ENCODE results near the gene SLN. TPM values are rescaled to one million over a fixed set of nuclear protein-coding genes. Genes with fewer than 3 reads are reported as not detected.

Gene SLN
- total RNA-seq, 2 experiments from 2014 or later, result not detected

DNA sequence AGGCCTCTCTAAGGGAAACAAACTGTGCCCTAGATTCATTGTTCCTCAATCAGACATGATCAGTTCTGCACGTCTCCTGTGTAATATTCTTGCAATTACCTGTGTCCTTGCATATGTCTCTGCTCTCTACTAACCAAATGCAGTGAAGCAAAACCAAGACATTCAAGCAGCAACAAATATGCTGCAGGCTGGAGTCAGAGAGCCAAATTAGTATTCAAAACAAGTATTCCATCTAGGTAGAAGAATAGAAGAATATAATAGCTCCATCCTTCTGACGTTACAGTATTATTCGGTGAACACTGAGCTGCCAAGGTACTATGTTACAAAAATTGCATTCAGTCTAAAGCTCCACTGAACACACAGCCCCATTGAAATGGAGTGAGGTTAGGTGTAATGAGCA is 51.8 kb downstream of the SLN start:
- Histone ChIP-seq H3K4me3 (ENCODE audit: low read length) (no peak overlapping the region), H3K4me1 (ENCODE audit: insufficient read depth, low read length) (no peaks in the 10 kb centered on the region), H3K27me3 (ENCODE audit: control insufficient read depth in 1 of 2, insufficient read depth in 2 of 2, low read length in 2 of 2) (peaks cover 0 to 4% of the 10 kb centered on the region in 2 experiments), H3K36me3 (ENCODE audit: insufficient read depth, low read length) (no peaks in the 10 kb centered on the region), H3K9me3 (ENCODE audit: control insufficient read depth in 1 of 2, insufficient read depth in 1 of 2, low read length in 2 of 2) (no peaks in the 10 kb centered on the region), H3K27ac (ENCODE audit: low read depth in 1 of 2, low read length in 2 of 2) (no peak overlapping the region)
- intact Hi-C loops (cut with DNase I, micrococcal nuclease), result no loop called here
- ChIA-PET POLR2A (no interaction called here), CTCF (no interaction called here)
- DNase-seq (no peak), ATAC-seq (ENCODE audit: poor library complexity) (no peak)
- Mint-ChIP-seq H3K4me3 (no peak overlapping the region), H3K27ac (no peak overlapping the region), H3K27me3 (peaks cover 26% of the 10 kb centered on the region), H3K36me3 (ENCODE audit: low read depth) (no peaks in the 10 kb centered on the region), H3K9me3 (no peaks in the 10 kb centered on the region), H3K4me1 (ENCODE audit: low read depth) (no peaks in the 10 kb centered on the region)
- TF ChIP-seq, protein P1, sequence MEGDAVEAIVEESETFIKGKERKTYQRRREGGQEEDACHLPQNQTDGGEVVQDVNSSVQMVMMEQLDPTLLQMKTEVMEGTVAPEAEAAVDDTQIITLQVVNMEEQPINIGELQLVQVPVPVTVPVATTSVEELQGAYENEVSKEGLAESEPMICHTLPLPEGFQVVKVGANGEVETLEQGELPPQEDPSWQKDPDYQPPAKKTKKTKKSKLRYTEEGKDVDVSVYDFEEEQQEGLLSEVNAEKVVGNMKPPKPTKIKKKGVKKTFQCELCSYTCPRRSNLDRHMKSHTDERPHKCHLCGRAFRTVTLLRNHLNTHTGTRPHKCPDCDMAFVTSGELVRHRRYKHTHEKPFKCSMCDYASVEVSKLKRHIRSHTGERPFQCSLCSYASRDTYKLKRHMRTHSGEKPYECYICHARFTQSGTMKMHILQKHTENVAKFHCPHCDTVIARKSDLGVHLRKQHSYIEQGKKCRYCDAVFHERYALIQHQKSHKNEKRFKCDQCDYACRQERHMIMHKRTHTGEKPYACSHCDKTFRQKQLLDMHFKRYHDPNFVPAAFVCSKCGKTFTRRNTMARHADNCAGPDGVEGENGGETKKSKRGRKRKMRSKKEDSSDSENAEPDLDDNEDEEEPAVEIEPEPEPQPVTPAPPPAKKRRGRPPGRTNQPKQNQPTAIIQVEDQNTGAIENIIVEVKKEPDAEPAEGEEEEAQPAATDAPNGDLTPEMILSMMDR (IDR thresholded peaks at IDR 0.05), result no peak

DNA sequence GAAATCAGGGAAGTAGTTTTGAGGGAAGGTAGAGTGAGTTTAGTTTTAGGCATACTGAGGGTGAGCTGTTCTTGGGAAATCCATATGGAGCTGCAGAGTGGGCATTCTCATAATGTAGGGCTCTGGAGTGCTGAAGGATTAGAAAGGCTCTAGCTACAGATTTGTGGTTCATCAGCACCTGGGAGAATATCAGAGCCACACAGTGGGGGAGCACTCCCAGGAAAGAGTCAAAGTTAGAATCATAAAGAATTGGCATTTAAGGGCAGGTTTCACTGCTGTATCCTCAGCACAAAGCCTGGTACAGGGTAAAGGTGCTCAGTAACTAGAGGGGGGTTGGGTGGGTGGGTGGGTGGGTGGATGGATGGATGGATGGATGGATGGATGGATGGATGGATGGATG is 52.5 kb downstream of the SLN start:
- TF ChIP-seq, protein P1 (IDR thresholded peaks at IDR 0.05), result no peak
- ATAC-seq (ENCODE audit: poor library complexity) (no peak), DNase-seq (no peak)
- Histone ChIP-seq H3K36me3 (ENCODE audit: insufficient read depth, low read length) (no peaks in the 10 kb centered on the region), H3K4me3 (ENCODE audit: low read length) (no peak overlapping the region), H3K9me3 (ENCODE audit: control insufficient read depth in 1 of 2, insufficient read depth in 1 of 2, low read length in 2 of 2) (no peaks in the 10 kb centered on the region), H3K4me1 (ENCODE audit: insufficient read depth, low read length) (no peaks in the 10 kb centered on the region), H3K27ac (ENCODE audit: low read depth in 1 of 2, low read length in 2 of 2) (no peak overlapping the region), H3K27me3 (ENCODE audit: control insufficient read depth in 1 of 2, insufficient read depth in 2 of 2, low read length in 2 of 2) (peaks cover 0 to 4% of the 10 kb centered on the region in 2 experiments)
- intact Hi-C loops (cut with DNase I, micrococcal nuclease), result no loop called here
- ChIA-PET POLR2A (no interaction called here), CTCF (no interaction called here)
- Mint-ChIP-seq H3K27ac (no peak overlapping the region), H3K36me3 (ENCODE audit: low read depth) (no peaks in the 10 kb centered on the region), H3K9me3 (no peaks in the 10 kb centered on the region), H3K4me1 (ENCODE audit: low read depth) (no peaks in the 10 kb centered on the region), H3K27me3 (peaks cover 19% of the 10 kb centered on the region), H3K4me3 (no peak overlapping the region)

Other genes with a start within 250 kb of the SLN start
- gene ALKBH8, start 146.3 kb downstream of the SLN start, total RNA-seq, result 1 to 10 TPM; 6.5 to 7.7 TPM
- not detected for gene ELMOD1, start 120.9 kb downstream of the SLN start, total RNA-seq
- 1 to 10 TPM; 2.8 to 3.0 TPM for gene SLC35F2, start 146.7 kb upstream of the SLN start, total RNA-seq
- gene RAB39A, start 216.4 kb upstream of the SLN start, total RNA-seq, result not detected

Data from CD4-positive, alpha-beta T cell (primary cell).